Neutrophil (primary cell): ENCODE data around the gene CCSER2.
"Not testable (repeated sequence)": the region's sequence is repeated elsewhere in the genome, so short reads cannot be mapped to it uniquely, and the experiment has no call there.

Source experiments
- H3K27ac ChIP-seq: fragments of 200-600 bp; sonication (generic); 2 replicates; pipeline ENCODE4 v1.5.1; 2016; ENCODE audit warnings: mild to moderate bottlenecking, moderate library complexity
- H3K27me3 ChIP-seq: fragments of 200-600 bp; sonication (generic); 2 replicates; pipeline ENCODE4 v1.6.0; 2016; ENCODE audit warnings: mild to moderate bottlenecking
- H3K36me3 ChIP-seq: fragments of 200-600 bp; sonication (generic); 2 replicates; pipeline ENCODE4 v1.5.1; 2017
- H3K4me1 ChIP-seq, 2 experiments: fragments of 200-600 bp in 1 of 2; sonication (generic) in 1 of 2; 1 replicate in 1 of 2; 2 replicates in 1 of 2; pipeline versions ENCODE4 v1.5.1 to v1.6.1; 2013 to 2016; ENCODE audit warnings: low read depth in 1 of 2, low read length in 1 of 2, mild to moderate bottlenecking in 1 of 2, moderate library complexity in 1 of 2; ENCODE audit not compliant: control insufficient read depth in 1 of 2, insufficient read depth in 1 of 2
- H3K4me3 ChIP-seq, 2 experiments: fragments of 200-600 bp in 1 of 2; sonication (generic) in 1 of 2; 1 replicate in 1 of 2; 2 replicates in 1 of 2; pipeline ENCODE4 v1.5.1; 2013 to 2016; ENCODE audit warnings: low read depth in 1 of 2, low read length in 1 of 2, mild to moderate bottlenecking in 1 of 2, moderate library complexity in 1 of 2
- H3K9me3 ChIP-seq: fragments of 200-600 bp; sonication (generic); 2 replicates; pipeline ENCODE4 v1.5.1; 2016
- TF ChIP-seq, protein P1 (sequence below): fragments of 200-600 bp; sonication (generic); IDR thresholded peaks from 2 replicates; pipeline ENCODE4 v1.5.1; 2016; ENCODE audit warnings: antibody characterized with exemption

Gene CCSER2

GRCh38 chr10:84522612-84523462, 194.4 kb downstream of the CCSER2 start:
- H3K4me3 ChIP-seq: no peak overlapping the region
- no peaks in the 10 kb centered on the region for H3K9me3 ChIP-seq
- TF ChIP-seq, protein P1, sequence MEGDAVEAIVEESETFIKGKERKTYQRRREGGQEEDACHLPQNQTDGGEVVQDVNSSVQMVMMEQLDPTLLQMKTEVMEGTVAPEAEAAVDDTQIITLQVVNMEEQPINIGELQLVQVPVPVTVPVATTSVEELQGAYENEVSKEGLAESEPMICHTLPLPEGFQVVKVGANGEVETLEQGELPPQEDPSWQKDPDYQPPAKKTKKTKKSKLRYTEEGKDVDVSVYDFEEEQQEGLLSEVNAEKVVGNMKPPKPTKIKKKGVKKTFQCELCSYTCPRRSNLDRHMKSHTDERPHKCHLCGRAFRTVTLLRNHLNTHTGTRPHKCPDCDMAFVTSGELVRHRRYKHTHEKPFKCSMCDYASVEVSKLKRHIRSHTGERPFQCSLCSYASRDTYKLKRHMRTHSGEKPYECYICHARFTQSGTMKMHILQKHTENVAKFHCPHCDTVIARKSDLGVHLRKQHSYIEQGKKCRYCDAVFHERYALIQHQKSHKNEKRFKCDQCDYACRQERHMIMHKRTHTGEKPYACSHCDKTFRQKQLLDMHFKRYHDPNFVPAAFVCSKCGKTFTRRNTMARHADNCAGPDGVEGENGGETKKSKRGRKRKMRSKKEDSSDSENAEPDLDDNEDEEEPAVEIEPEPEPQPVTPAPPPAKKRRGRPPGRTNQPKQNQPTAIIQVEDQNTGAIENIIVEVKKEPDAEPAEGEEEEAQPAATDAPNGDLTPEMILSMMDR: no peak
- no peaks in the 10 kb centered on the region for H3K4me1 ChIP-seq
- H3K27ac ChIP-seq: no peak overlapping the region
- no peaks in the 10 kb centered on the region for H3K36me3 ChIP-seq
- no peaks in the 10 kb centered on the region for H3K27me3 ChIP-seq

GRCh38 chr10:84523526-84523925, 195.1 kb downstream of the CCSER2 start:
- Histone ChIP-seq H3K36me3 (no peaks in the 10 kb centered on the region), H3K4me1 (no peaks in the 10 kb centered on the region)
- TF ChIP-seq, protein P1: no peak

DNA sequence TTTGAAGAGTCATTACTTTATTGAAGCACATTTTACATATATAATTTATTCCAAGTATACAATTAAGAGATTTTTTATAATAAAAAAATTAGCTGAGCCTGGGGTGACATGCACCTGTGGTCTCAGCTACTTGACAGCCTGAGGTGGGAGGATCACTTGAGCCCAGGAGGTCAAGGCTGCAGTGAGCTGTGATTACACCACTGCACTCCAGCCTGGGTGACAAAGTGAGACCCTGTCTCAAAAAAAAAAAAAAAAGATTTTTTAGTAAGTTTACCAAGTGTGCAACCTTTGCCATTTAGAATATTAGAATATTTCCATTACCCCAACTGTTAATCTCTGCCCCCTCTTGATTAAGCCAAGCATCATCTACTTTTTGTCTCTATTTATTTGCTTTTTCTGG, 196.0 kb downstream of the CCSER2 start:
- no peak overlapping the region for H3K4me3 ChIP-seq
- H3K36me3 ChIP-seq: no peaks in the 10 kb centered on the region
- TF ChIP-seq, protein P1: no peak
- no peaks in the 10 kb centered on the region for H3K4me1 ChIP-seq
- no peaks in the 10 kb centered on the region for H3K27me3 ChIP-seq
- no peak overlapping the region for H3K27ac ChIP-seq
- no peaks in the 10 kb centered on the region for H3K9me3 ChIP-seq

More at GRCh38 chr10:84523526-84523925, 195.1 kb downstream of the CCSER2 start:
- Histone ChIP-seq H3K9me3 (no peaks in the 10 kb centered on the region), H3K27ac (no peak overlapping the region), H3K4me3 (no peak overlapping the region), H3K27me3 (no peaks in the 10 kb centered on the region)

- Histone ChIP-seq H3K4me1 (no peaks in the 10 kb centered on the region), H3K27ac (no peak overlapping the region), H3K9me3 (no peaks in the 10 kb centered on the region), H3K27me3 (no peaks in the 10 kb centered on the region), H3K4me3 (no peak overlapping the region), H3K36me3 (no peaks in the 10 kb centered on the region)
- TF ChIP-seq, protein P1: no peak
These were observed 196.9 kb downstream of the CCSER2 start for GRCh38 chr10:84525120-84525806.

- H3K36me3 ChIP-seq, H3K9me3 ChIP-seq, H3K27me3 ChIP-seq, H3K4me3 ChIP-seq, H3K4me1 ChIP-seq, H3K27ac ChIP-seq: not testable (repeated sequence)
These were observed 197.4 kb downstream of the CCSER2 start for GRCh38 chr10:84525807-84526182.

DNA sequence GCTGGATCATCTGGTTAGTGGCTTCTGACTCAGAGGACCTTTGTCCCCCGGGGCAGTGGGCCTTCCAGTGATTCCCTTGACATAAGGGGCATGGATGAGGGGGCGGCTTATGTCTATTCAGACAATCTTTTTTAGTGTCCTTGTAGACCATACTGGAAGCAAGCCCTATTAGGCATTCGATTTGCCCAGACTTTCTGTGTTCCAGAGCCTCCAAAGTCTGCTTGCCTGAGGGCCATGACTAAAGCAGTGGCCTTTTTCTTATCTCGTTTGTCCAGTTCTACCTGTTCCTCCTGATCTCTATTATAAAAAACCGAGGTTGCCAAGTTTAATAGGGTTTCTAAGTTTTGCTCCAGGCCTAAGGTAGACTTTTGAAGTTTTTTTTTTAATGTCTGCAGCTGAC, 199.0 kb downstream of the CCSER2 start:
- not testable (repeated sequence) for H3K4me3 ChIP-seq, H3K4me1 ChIP-seq, H3K9me3 ChIP-seq, H3K36me3 ChIP-seq, H3K27me3 ChIP-seq, H3K27ac ChIP-seq

DNA sequence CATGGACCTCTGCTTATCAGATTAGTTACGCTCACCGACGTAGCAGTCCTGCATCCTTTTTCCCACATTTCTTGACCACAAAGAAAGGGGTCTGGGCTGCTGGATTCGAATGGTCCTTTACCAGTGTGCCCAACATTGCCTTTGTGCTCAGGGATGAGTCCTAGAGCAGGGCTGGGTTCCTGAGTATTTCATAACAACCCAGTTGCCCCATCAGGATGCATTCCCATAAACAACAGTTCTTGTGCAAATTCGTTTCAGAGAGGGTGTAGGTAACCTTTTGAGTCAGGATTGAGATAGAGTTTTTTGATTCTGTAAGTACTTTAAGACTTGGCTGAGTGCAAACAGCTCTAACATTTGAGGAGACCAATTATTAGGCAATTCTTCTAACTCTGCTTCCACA, 200.1 kb downstream of the CCSER2 start:
- H3K4me3 ChIP-seq, H3K27ac ChIP-seq, H3K27me3 ChIP-seq, H3K9me3 ChIP-seq, H3K4me1 ChIP-seq, H3K36me3 ChIP-seq: not testable (repeated sequence)
